Measurements from ENCODE around the gene GOLGA6L2. TPM values are rescaled to one million over a fixed set of nuclear protein-coding genes. Genes with fewer than 3 reads are reported as not detected.

GOLGA6L2 gene, protein sequence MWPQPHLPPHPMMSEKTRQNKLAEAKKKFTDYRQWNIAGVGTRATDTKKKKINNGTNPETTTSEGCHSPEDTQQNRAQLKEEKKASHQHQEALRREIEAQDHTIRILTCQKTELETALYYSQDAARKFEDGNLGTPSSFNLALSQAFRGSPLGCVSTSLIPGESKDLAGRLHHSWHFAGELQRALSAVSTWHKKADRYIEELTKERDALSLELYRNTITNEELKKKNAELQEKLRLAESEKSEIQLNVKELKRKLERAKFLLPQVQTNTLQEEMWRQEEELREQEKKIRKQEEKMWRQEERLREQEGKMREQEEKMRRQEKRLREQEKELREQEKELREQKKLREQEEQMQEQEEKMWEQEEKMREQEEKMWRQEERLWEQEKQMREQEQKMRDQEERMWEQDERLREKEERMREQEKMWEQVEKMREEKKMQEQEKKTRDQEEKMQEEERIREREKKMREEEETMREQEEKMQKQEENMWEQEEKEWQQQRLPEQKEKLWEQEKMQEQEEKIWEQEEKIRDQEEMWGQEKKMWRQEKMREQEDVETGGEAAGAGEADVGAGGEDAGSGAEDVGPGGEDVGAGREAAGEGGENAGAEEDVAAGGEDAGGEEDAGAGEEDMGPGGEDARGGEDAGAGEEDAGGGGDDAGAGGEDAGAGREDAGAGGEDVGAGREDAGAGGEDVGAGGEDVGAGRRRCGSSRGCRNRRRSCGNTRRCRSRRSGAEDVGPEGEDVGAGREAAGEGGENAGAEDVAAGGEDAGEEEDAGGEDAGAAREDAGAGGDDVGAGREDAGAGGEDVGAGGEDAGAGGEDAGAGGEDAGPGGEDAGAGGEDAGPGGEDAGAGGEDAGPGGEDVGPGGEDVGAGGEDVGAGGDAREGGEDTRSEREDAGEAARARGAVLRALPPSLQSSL
- not detected for polyA plus RNA-seq (2013, experiment 1 of 4)
- polyA plus RNA-seq (2013, experiment 2 of 4), result not detected
- polyA plus RNA-seq (2013, experiment 3 of 4), result not detected
- polyA plus RNA-seq (2013, experiment 4 of 4), result not detected

DNA sequence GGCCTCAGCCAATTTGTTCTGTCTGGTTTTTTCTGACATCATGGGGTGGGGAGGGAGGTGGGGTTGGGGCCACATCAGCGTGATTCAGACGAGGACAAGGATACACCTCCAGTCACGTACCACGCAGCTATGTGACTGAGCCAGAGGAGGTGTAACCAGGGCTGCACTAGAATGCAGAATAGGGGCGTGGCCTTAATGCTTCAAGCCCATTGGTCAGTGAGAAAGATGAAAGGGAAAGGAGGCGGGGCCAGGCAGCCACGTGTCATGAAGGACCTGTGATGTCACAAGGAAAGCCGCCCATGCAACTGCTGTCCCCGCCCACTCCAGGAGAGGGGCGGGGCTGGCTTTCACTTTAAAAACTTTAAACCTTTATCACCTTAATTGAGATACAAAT is at the start of gene GOLGA6L2:
Gene GOLGA6L2 (minus strand): TSS at position 137 of the 394 bp plus-strand sequence. CDS start 62 bp downstream, at position 75.
- no peaks in the 10 kb centered on the region for H3K36me3 ChIP-seq (ENCODE audit: control insufficient read depth, insufficient read depth, low read length)
- no peaks in the 10 kb centered on the region for H3K27me3 ChIP-seq (ENCODE audit: control insufficient read depth, insufficient read depth, low read length, poor library complexity, severe bottlenecking)
- no peak within 1 kb of the TSS for H3K27ac ChIP-seq (ENCODE audit: insufficient read depth, low read depth, low read length, poor library complexity, severe bottlenecking)
- no peak within 1 kb of the TSS for H3K4me3 ChIP-seq (ENCODE audit: insufficient read depth, low read depth, low read length)
- WGBS, 2 experiments, result 86% methylated on average over 10 of the region's 10 CpGs
- H3K9me3 ChIP-seq (ENCODE audit: control insufficient read depth, low read length), result peaks cover 3% of the 10 kb centered on the region
- no peaks in the 10 kb centered on the region for H3K4me1 ChIP-seq (ENCODE audit: control insufficient read depth, insufficient read depth, low read length)

DNA sequence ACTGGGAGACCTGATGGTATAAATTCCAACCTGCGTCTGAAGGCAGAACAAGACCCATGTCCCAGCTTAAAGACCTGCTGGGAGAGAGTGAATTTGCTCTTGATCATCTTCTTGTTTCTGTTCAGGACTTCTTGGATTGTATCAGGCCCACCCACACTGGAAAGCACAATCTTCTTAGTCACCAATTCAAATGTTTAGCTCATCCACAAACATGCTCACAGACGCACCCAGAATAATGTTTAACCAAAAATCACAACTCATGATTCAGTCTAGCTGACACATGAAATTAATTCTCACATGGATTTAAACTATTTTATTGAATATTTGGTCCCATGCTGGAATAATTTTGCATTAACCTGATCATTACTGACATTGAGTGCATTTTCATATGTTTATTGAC is 37.8 kb upstream of the GOLGA6L2 start:
- Histone ChIP-seq H3K4me3 (ENCODE audit: insufficient read depth, low read depth, low read length) (no peak overlapping the region), H3K36me3 (ENCODE audit: control insufficient read depth, insufficient read depth, low read length) (no peaks in the 10 kb centered on the region), H3K27me3 (ENCODE audit: control insufficient read depth, insufficient read depth, low read length, poor library complexity, severe bottlenecking) (no peaks in the 10 kb centered on the region), H3K27ac (ENCODE audit: insufficient read depth, low read depth, low read length, poor library complexity, severe bottlenecking) (no peak overlapping the region), H3K4me1 (ENCODE audit: control insufficient read depth, insufficient read depth, low read length) (no peaks in the 10 kb centered on the region), H3K9me3 (ENCODE audit: control insufficient read depth, low read length) (no peaks in the 10 kb centered on the region)
- 89 to 91% methylated on average over 2 of the region's 2 CpGs for WGBS, 2 experiments

DNA sequence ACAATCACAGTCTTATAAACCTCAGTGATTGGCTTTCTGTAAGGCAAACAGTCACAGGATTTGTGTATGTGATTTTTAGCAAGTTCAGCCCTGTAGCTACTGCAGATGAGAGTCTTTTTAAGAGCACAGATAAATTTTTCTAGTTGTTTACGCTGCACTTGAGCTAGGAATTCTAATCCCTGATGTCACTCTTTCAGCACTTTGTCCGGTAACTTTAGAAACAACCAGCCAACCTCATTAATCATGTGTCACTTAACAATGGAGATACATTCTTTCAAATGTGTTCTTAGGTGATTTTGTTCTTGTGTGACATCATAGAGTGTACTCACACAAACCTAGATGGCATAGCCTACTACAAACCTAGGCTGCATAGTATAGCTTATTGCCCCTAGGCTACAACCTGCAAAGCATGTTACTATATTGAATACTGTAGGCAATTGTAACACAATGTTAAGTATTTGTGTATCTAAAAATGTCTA is 36.8 kb upstream of the GOLGA6L2 start:
- Histone ChIP-seq H3K36me3 (ENCODE audit: control insufficient read depth, insufficient read depth, low read length) (no peaks in the 10 kb centered on the region), H3K4me3 (ENCODE audit: insufficient read depth, low read depth, low read length) (no peak overlapping the region), H3K27ac (ENCODE audit: insufficient read depth, low read depth, low read length, poor library complexity, severe bottlenecking) (no peak overlapping the region), H3K9me3 (ENCODE audit: control insufficient read depth, low read length) (no peaks in the 10 kb centered on the region), H3K4me1 (ENCODE audit: control insufficient read depth, insufficient read depth, low read length) (no peaks in the 10 kb centered on the region), H3K27me3 (ENCODE audit: control insufficient read depth, insufficient read depth, low read length, poor library complexity, severe bottlenecking) (no peaks in the 10 kb centered on the region)
- WGBS, 2 experiments, result 78 to 80% methylated on average over 2 of the region's 2 CpGs

DNA sequence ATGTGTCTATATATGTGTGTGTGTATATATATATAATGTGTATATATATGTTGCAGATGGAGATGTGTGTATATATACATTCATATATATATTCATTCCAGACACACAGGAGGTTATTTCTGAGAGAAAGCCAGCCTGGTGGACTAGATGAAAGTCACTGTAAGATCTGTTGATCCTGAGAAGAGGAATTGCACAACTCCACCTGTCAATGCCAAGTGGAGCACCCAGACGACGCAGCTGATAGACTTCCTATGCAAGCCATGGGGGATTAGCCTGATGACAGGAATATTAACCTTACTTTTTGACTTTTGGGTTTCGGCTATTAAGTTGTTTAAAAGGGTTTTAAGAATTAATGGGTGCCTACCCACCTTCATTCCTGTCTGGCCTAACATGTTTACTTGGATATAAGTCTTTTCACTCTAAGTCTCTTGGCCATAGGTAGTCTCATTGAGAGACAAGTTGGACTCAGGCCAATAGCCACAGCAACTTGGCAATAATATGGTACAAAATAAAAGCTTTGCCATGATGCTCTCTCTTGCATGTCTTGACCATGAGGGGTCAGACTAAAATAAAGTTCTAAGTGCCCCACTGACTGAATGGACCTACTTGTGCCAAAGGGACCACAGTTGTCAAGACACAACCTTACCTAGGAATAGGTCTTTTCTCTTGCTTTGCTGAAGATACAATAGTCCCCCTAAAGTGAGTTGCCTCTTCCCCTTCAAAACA is 35.9 kb upstream of the GOLGA6L2 start:
- no peaks in the 10 kb centered on the region for H3K9me3 ChIP-seq (ENCODE audit: control insufficient read depth, low read length)
- no peak overlapping the region for H3K4me3 ChIP-seq (ENCODE audit: insufficient read depth, low read depth, low read length)
- 89 to 93% methylated on average over 3 of the region's 3 CpGs for WGBS, 2 experiments
- H3K27ac ChIP-seq (ENCODE audit: insufficient read depth, low read depth, low read length, poor library complexity, severe bottlenecking), result no peak overlapping the region
- H3K4me1 ChIP-seq (ENCODE audit: control insufficient read depth, insufficient read depth, low read length), result no peaks in the 10 kb centered on the region
- no peaks in the 10 kb centered on the region for H3K36me3 ChIP-seq (ENCODE audit: control insufficient read depth, insufficient read depth, low read length)
- H3K27me3 ChIP-seq (ENCODE audit: control insufficient read depth, insufficient read depth, low read length, poor library complexity, severe bottlenecking), result no peaks in the 10 kb centered on the region

DNA sequence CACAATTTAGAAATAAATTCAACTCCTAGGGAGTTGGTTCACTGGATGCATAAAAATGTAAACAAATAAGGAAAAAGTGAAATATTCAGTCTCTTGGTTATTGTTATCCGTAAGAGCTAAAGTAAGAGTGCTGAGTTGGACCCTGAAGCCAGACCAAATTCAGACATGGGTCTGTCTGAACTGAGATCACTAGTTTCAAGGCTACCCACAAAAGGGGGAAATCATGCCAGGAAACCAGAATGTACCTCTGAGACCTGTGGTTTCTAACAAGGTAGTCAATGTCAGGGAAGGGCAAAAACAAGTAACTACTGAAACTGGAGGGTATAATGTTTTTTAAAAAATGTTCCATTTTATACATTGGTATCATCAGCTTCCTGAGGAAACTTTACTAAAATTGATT is 35.2 kb upstream of the GOLGA6L2 start:
- Histone ChIP-seq H3K9me3 (ENCODE audit: control insufficient read depth, low read length) (no peaks in the 10 kb centered on the region), H3K36me3 (ENCODE audit: control insufficient read depth, insufficient read depth, low read length) (no peaks in the 10 kb centered on the region), H3K4me1 (ENCODE audit: control insufficient read depth, insufficient read depth, low read length) (no peaks in the 10 kb centered on the region), H3K27me3 (ENCODE audit: control insufficient read depth, insufficient read depth, low read length, poor library complexity, severe bottlenecking) (no peaks in the 10 kb centered on the region), H3K27ac (ENCODE audit: insufficient read depth, low read depth, low read length, poor library complexity, severe bottlenecking) (no peak overlapping the region), H3K4me3 (ENCODE audit: insufficient read depth, low read depth, low read length) (no peak overlapping the region)
- 85 to 90% methylated on average over 1 of the region's 1 CpG for WGBS, 2 experiments

DNA sequence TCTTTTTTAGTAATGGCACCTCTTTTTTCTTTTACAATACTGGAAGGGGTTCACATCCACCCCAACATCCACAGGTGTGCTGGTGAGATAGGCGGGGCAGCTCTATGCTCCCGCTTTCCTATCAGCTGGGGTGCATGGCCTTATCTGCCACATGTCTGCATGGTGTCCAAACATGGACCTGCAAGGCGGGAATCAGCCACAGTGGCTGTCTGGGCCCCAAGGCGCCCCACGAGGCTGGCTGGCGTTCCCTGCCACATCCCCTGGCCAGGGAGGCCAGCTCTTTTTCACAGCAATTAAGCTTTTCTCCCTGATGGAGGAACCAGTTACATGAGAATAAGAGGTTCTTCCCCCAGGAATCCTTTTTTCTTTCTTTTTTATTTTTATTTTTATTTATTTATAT is 30.9 kb upstream of the GOLGA6L2 start:
- 88 to 89% methylated on average over 6 of the region's 6 CpGs for WGBS, 2 experiments
- H3K9me3 ChIP-seq (ENCODE audit: control insufficient read depth, low read length), result no peaks in the 10 kb centered on the region
- no peak overlapping the region for H3K4me3 ChIP-seq (ENCODE audit: insufficient read depth, low read depth, low read length)
- no peaks in the 10 kb centered on the region for H3K36me3 ChIP-seq (ENCODE audit: control insufficient read depth, insufficient read depth, low read length)
- no peak overlapping the region for H3K27ac ChIP-seq (ENCODE audit: insufficient read depth, low read depth, low read length, poor library complexity, severe bottlenecking)
- no peaks in the 10 kb centered on the region for H3K4me1 ChIP-seq (ENCODE audit: control insufficient read depth, insufficient read depth, low read length)
- H3K27me3 ChIP-seq (ENCODE audit: control insufficient read depth, insufficient read depth, low read length, poor library complexity, severe bottlenecking), result no peaks in the 10 kb centered on the region

DNA sequence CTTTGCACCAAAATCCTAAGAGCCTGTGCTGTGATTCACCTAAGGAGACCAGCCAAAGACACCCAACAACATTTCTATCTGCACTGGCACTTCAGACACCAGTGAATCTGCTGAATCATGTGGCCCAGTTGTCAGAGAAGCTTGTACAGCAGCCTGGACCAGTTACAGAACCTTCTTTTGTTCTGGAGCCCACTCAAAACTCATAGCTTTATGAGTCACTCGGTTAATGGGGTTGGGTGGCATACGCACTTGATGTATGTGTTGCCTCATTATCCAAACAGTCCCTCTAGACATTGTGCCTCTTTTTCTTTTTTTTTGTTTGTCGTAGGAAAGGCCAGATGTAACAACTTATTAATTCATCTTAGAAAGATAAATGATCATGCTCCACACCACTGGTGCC is 25.6 kb upstream of the GOLGA6L2 start:
- no peaks in the 10 kb centered on the region for H3K27me3 ChIP-seq (ENCODE audit: control insufficient read depth, insufficient read depth, low read length, poor library complexity, severe bottlenecking)
- WGBS, 2 experiments, result 62 to 76% methylated on average over 3 of the region's 3 CpGs
- H3K9me3 ChIP-seq (ENCODE audit: control insufficient read depth, low read length), result no peaks in the 10 kb centered on the region
- no peak overlapping the region for H3K4me3 ChIP-seq (ENCODE audit: insufficient read depth, low read depth, low read length)
- H3K27ac ChIP-seq (ENCODE audit: insufficient read depth, low read depth, low read length, poor library complexity, severe bottlenecking), result no peak overlapping the region
- no peaks in the 10 kb centered on the region for H3K4me1 ChIP-seq (ENCODE audit: control insufficient read depth, insufficient read depth, low read length)
- H3K36me3 ChIP-seq (ENCODE audit: control insufficient read depth, insufficient read depth, low read length), result no peaks in the 10 kb centered on the region

DNA sequence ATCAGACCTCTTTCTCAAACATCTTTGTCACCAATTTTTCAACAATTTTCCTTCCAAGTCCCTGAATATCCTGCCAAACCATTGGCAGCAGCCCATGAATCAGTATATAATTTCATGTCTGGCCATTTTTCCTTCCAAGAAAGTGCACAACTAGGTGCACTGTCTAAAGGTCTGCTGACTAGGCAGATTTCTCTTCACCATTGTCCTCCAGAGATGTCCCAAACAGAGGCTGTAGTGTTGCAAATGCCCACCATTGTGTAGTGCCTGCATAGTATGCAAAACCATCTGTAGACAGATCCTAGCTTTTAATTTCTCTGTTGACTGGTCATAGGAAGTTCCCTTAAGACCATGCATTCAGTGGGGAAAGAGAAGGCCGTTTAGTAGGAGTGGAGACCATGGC is 25.0 kb upstream of the GOLGA6L2 start:
- Histone ChIP-seq H3K9me3 (ENCODE audit: control insufficient read depth, low read length) (no peaks in the 10 kb centered on the region), H3K27ac (ENCODE audit: insufficient read depth, low read depth, low read length, poor library complexity, severe bottlenecking) (no peak overlapping the region), H3K27me3 (ENCODE audit: control insufficient read depth, insufficient read depth, low read length, poor library complexity, severe bottlenecking) (no peaks in the 10 kb centered on the region), H3K4me1 (ENCODE audit: control insufficient read depth, insufficient read depth, low read length) (no peaks in the 10 kb centered on the region), H3K36me3 (ENCODE audit: control insufficient read depth, insufficient read depth, low read length) (no peaks in the 10 kb centered on the region), H3K4me3 (ENCODE audit: insufficient read depth, low read depth, low read length) (no peak overlapping the region)
- 90 to 91% methylated on average over 1 of the region's 1 CpG for WGBS, 2 experiments

DNA sequence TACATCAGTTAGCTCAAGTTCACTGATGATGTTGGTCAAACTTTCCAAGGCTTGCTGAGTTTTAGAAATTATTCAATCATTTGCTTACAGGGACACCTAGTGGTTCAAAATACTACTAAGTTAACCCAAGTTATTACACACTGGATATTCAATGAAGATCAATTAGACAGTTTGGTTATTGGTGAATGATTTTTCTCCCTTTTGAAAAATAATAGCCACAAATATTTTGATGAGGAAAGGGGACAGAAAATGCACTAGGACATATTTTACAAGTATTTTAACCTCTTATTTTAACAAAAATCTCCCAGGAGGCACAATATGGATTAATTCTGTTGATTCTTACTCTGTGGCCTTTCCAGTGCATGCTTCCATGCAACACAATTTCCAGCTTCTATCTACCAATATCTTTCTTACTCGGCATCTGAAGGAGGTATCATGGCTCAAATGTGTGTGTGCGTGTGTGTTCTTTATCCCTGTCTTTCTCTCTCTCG is 20.1 kb upstream of the GOLGA6L2 start:
- no peak overlapping the region for H3K27ac ChIP-seq (ENCODE audit: insufficient read depth, low read depth, low read length, poor library complexity, severe bottlenecking)
- H3K4me3 ChIP-seq (ENCODE audit: insufficient read depth, low read depth, low read length), result no peak overlapping the region
- H3K9me3 ChIP-seq (ENCODE audit: control insufficient read depth, low read length), result no peaks in the 10 kb centered on the region
- H3K36me3 ChIP-seq (ENCODE audit: control insufficient read depth, insufficient read depth, low read length), result no peaks in the 10 kb centered on the region
- WGBS, 2 experiments, result 87 to 89% methylated on average over 2 to 3 of the region's 3 CpGs
- H3K27me3 ChIP-seq (ENCODE audit: control insufficient read depth, insufficient read depth, low read length, poor library complexity, severe bottlenecking), result no peaks in the 10 kb centered on the region
- no peaks in the 10 kb centered on the region for H3K4me1 ChIP-seq (ENCODE audit: control insufficient read depth, insufficient read depth, low read length)
